Common myeloid progenitor, CD34-positive (primary cell): ENCODE results near the gene TRIM49D2. TPM values are rescaled to one million over a fixed set of nuclear protein-coding genes. Genes with fewer than 3 reads are reported as not detected.
"Not testable (repeated sequence)": the region's sequence is repeated elsewhere in the genome, so short reads cannot be mapped to it uniquely, and the experiment has no call there.

ENCODE experiments used
- CTCF ChIA-PET: fragments of 350-600 bp; sonication (Branson Sonifier 250); formaldehyde crosslinking; loops from one replicate; lab custom pipeline; 2021; ENCODE audit warnings: antibody characterized with exemption; lab: Charles Lee
- POLR2A ChIA-PET: fragments of 350-600 bp; sonication (Branson Sonifier 250); formaldehyde crosslinking; loops from one replicate; lab custom pipeline; 2021; ENCODE audit warnings: antibody characterized with exemption; lab: Charles Lee
- DNase-seq, 3 donors: peaks; one replicate each; pipeline versions ENCODE4 v3.0.0 to v3.0.0-alpha.2; 2013
- H3K27ac ChIP-seq, 2 experiments: 1 replicate in 1 of 2; 2 replicates in 1 of 2; pipeline ENCODE4 v1.7.0; 2013; ENCODE audit warnings: inconsistent platforms in 2 of 2, low read length in 2 of 2, mild to moderate bottlenecking in 2 of 2, low read depth in 1 of 2, moderate library complexity in 1 of 2; ENCODE audit not compliant: severe bottlenecking in 2 of 2, insufficient read depth in 1 of 2, poor library complexity in 1 of 2
- H3K27me3 ChIP-seq, 5 experiments: replicated peaks in 2 of 5; 1 replicate in 3 of 5; 2 replicates in 2 of 5; pipeline versions ENCODE4 v1.6.1 to v1.7.0; 2013; ENCODE audit warnings: low read length in 4 of 5, mild to moderate bottlenecking in 2 of 5, moderate library complexity in 2 of 5, inconsistent platforms in 1 of 5; ENCODE audit not compliant: insufficient read depth in 5 of 5, control insufficient read depth in 4 of 5
- H3K36me3 ChIP-seq, 4 experiments: 1 replicate in 2 of 4; 2 replicates in 2 of 4; pipeline versions ENCODE4 v1.6.1 to v1.7.0; 2013; ENCODE audit warnings: low read length in 3 of 4, control low read depth in 1 of 4, mild to moderate bottlenecking in 1 of 4; ENCODE audit not compliant: control insufficient read depth in 4 of 4, insufficient read depth in 4 of 4
- H3K4me1 ChIP-seq, 4 experiments: 1 replicate in 3 of 4; 2 replicates in 1 of 4; pipeline versions ENCODE4 v1.6.1 to v1.7.1; 2013; ENCODE audit warnings: low read length in 3 of 4, mild to moderate bottlenecking in 3 of 4, control low read depth in 1 of 4, inconsistent platforms in 1 of 4, moderate library complexity in 1 of 4; ENCODE audit not compliant: control insufficient read depth in 4 of 4, insufficient read depth in 4 of 4; ENCODE audit errors: control extremely low read depth in 1 of 4
- H3K4me3 ChIP-seq, 7 experiments: 1 replicate in 4 of 7; 2 replicates in 3 of 7; pipeline versions ENCODE4 v1.5.1 to v1.7.0; 2013; ENCODE audit warnings: mild to moderate bottlenecking in 7 of 7, low read length in 6 of 7, moderate library complexity in 6 of 7, inconsistent platforms in 2 of 7, low read depth in 2 of 7, control low read depth in 1 of 7; ENCODE audit not compliant: insufficient read depth in 4 of 7, control insufficient read depth in 1 of 7; ENCODE audit errors: extremely low read depth in 1 of 7
- H3K9me3 ChIP-seq, 5 experiments: 1 replicate in 4 of 5; 2 replicates in 1 of 5; pipeline versions ENCODE4 v1.6.1 to v1.7.1; 2013; ENCODE audit warnings: low read length in 4 of 5, mild to moderate bottlenecking in 2 of 5, inconsistent platforms in 1 of 5, low read depth in 1 of 5, moderate library complexity in 1 of 5; ENCODE audit not compliant: control insufficient read depth in 4 of 5, insufficient read depth in 2 of 5; ENCODE audit errors: control extremely low read depth in 1 of 5
- WGBS: methylation state at CpG from one replicate; pipeline ENCODE4 v1.1.5; 2013; ENCODE audit not compliant: insufficient coverage; 5-methylcytosine and 5-hydroxymethylcytosine counted together
- polyA plus RNA-seq: library from polyadenylated mRNA; unstranded; fragments of 120-200 nt; gene quantifications from one replicate; pipeline ENCODE4 v1.2.1, GENCODE V29; 2013

The TRIM49D2 gene, protein sequence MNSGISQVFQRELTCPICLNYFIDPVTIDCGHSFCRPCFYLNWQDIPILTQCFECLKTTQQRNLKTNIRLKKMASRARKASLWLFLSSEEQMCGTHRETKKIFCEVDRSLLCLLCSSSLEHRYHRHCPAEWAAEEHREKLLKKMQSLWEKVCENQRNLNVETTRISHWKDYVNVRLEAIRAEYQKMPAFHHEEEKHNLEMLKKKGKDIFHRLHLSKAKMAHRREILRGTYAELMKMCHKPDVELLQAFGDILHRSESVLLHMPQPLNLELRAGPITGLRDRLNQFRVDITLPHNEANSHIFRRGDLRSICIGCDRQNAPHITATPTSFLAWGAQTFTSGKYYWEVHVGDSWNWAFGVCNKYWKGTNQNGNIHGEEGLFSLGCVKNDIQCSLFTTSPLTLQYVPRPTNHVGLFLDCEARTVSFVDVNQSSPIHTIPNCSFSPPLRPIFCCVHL
- not detected for polyA plus RNA-seq

DNA sequence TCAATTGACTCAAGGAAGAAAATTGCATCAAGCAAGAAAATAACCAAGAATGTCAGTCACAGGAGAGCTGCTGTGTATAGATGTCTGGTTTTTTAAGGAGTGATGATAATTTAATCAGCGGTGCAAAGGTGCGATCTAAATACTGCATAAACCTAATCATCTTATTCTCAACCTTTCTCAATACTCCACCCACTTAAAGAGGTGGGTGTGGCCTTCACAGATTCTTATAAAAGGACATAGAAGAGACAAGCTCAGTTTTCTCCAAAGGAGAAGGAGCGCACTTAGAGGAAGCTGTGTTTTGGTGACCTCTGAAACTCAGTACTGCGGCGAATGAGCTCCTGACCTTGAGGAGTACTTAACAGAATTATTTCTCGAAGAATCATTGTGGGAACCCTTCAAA lies at the start of gene TRIM49D2:
TSS of gene TRIM49D2 (plus strand) at position 301 of the 400 bp plus-strand sequence. CDS start 2,698 bp downstream, outside the sequence.
- H3K36me3 ChIP-seq, H3K27ac ChIP-seq, DNase-seq, POLR2A ChIA-PET, H3K4me1 ChIP-seq, CTCF ChIA-PET, H3K27me3 ChIP-seq, H3K4me3 ChIP-seq, H3K9me3 ChIP-seq: not testable (repeated sequence)
- WGBS, result no CpG with 5 or more reads among the region's 6 CpGs

DNA sequence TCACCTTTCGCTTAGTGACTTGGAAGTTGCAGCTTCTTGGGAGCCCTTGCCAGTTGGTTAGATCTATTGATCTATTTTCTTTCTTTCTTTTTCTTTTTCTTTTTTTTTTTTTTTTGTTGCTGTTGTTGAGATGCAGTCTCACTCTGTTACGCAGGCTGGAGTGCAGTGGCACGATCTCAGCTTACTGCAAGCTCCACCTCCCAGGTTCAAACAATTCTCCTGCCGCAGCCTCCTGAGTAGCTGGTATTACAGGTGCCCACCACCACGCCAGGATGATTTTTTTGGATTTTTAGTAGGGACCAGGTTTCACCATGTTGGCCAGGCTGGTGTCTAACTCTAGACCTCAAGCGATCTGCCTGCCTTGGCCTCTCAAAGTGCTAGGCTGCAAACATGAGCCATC lies 46.4 kb upstream of the TRIM49D2 start:
- DNase-seq, H3K27ac ChIP-seq, H3K27me3 ChIP-seq, H3K4me1 ChIP-seq, POLR2A ChIA-PET, H3K36me3 ChIP-seq, CTCF ChIA-PET, H3K4me3 ChIP-seq, H3K9me3 ChIP-seq: not testable (repeated sequence)
- no CpG with 5 or more reads among the region's 6 CpGs for WGBS

- CTCF ChIA-PET, H3K36me3 ChIP-seq, POLR2A ChIA-PET, H3K4me1 ChIP-seq, H3K9me3 ChIP-seq, H3K4me3 ChIP-seq, H3K27me3 ChIP-seq, DNase-seq, H3K27ac ChIP-seq: not testable (repeated sequence)
- no CpG with 5 or more reads among the region's 3 CpGs for WGBS
These were observed 30.6 kb upstream of the TRIM49D2 start for GRCh38 chr11:89893245-89893644.

DNA sequence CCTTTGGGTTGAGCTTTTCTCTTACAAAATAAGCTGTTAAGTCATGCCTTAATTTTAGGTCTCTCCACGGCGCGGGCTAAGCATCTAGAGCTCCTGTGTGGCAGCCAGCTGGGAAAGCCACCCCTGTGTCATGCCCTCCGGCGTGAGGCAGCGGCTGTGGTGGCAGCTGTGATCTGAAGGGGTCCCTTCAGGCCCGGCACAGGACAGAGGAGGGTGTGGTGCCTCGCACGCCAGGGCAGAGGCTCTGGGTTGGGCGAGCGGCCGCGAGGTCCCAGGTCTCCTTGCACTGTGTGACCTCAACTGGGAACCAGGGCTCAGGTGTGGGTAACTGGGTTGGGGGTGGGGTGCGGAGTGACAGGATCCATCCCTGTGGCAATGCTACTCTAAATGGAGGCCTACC lies 23.1 kb upstream of the TRIM49D2 start:
- H3K4me1 ChIP-seq, H3K36me3 ChIP-seq, H3K27ac ChIP-seq, CTCF ChIA-PET, H3K9me3 ChIP-seq, DNase-seq, POLR2A ChIA-PET, H3K4me3 ChIP-seq, H3K27me3 ChIP-seq: not testable (repeated sequence)
- no CpG with 5 or more reads among the region's 14 CpGs for WGBS

DNA sequence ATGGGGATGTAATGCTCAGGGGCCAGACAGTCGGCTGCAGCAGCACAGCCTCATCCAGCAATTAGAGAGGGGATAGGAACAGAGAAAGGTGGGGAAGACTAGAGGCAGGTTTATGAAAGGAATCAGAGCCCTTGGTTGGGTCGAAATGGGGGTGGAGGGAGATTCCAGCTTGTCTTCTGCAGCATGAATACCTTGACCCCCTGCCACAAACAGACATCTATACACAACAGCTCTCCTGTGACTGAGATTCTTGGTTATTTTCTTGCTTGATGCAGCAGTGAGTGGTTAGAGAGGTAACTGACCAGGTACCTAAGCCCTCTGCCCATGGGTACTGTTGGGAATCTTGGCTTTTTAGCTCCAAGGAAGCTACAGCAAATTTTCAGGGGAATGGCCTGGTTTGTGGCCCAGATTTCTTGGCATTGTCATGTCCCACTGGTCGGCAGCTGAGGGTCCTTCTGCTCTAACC lies 1.6 kb upstream of the TRIM49D2 start, which contains the start of gene TRIM49D1:
TSS of gene TRIM49D1 (minus strand) at position 51 of the 466 bp plus-strand sequence. CDS start 4,535 bp downstream, outside the sequence.
- H3K4me1 ChIP-seq, result no peaks in the 10 kb centered on the region
- 100% methylated on average over 1 of the region's 3 CpGs for WGBS
- POLR2A ChIA-PET, result no interaction called here
- no peak within 1 kb of the TSS for H3K27ac ChIP-seq
- H3K9me3 ChIP-seq, result no peaks in the 10 kb centered on the region
- DNase-seq, result no peak
- CTCF ChIA-PET, result interaction anchor here (0.6 kb wide), 1 partner anchor 192 kb away, joined by 3 read pairs; no protein-coding TSS in a partner anchor
- H3K36me3 ChIP-seq, result no peaks in the 10 kb centered on the region
- H3K4me3 ChIP-seq, result no peak within 1 kb of the TSS
- no peaks in the 10 kb centered on the region for H3K27me3 ChIP-seq

DNA sequence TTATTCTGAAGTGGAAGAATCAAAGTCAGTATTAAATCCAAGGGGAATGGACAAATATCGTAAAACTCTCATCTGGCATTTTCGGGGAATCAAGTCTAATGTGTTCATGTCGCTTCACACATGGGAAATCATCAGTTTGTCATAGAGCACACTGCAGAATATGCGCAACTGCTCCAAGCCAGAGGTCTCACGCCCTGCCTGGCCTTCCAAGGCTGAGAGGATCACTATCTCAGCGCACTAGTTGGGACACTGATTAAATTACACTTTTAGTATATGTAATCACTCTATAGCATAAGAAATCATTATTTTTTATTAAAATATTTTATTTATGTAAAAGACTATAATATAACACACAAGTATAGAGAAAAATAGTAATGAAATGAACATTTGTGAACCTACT lies 37.0 kb downstream of the TRIM49D2 start:
- H3K27ac ChIP-seq, H3K9me3 ChIP-seq, H3K27me3 ChIP-seq, POLR2A ChIA-PET, H3K36me3 ChIP-seq, H3K4me1 ChIP-seq, CTCF ChIA-PET, H3K4me3 ChIP-seq, DNase-seq: not testable (repeated sequence)
- no CpG with 5 or more reads among the region's 6 CpGs for WGBS

GRCh38 chr11:89965737-89966136 lies 41.9 kb downstream of the TRIM49D2 start, which contains the start of gene TRIM64:
TSS of gene TRIM64 (plus strand) at chr11:89966037. CDS start at chr11:89968504, 2,467 bp downstream.
- POLR2A ChIA-PET, H3K27me3 ChIP-seq, H3K4me3 ChIP-seq, H3K36me3 ChIP-seq, H3K27ac ChIP-seq, H3K9me3 ChIP-seq, CTCF ChIA-PET, DNase-seq, H3K4me1 ChIP-seq: not testable (repeated sequence)
- WGBS, result no CpG with 5 or more reads among the region's 4 CpGs
